ENCODE data around the gene SUN2. TPM values are rescaled to one million over a fixed set of nuclear protein-coding genes. Genes with fewer than 3 reads are reported as not detected.

The SUN2 gene
- total and polyA plus RNA-seq, 2 of the 4 experiments (the other 2 are of a cell fraction), result 27.8 to 50.0 TPM

- POLR2A ChIA-PET (ENCODE audit: unreplicated experiment), result no interaction called here
- H3K14ac ChIP-seq (replicated peaks; ENCODE audit: low read depth, low read length), result no peak overlapping the region
- BruUV-seq (replicated peaks), result no TSS peak
- dilution Hi-C loops (cut with HindIII; ENCODE audit: low sequenced_read_pairs, unreplicated experiment) (no loop called here), intact Hi-C loops (cut with micrococcal nuclease) (no loop called here), in situ Hi-C loops (cut with MboI; ENCODE audit: low sequenced_read_pairs) (no loop called here)
- no peak overlapping the region for H3K4me2 ChIP-seq (ENCODE audit: low read depth, low read length)
- TF ChIP-seq USF2 (IDR thresholded peaks at IDR 0.05; ENCODE audit: low read depth, low read length), result no peak
- TF ChIP-seq CTCF (conservative IDR thresholded peaks at IDR 0.05; ENCODE audit: low read depth, low read length), result no peak
- TF ChIP-seq POLR2A (IDR thresholded peaks at IDR 0.05; ENCODE audit: low read depth, low read length), result no peak
- TF ChIP-seq BHLHE40 (IDR thresholded peaks at IDR 0.05; ENCODE audit: low read depth, low read length), result no peak
- TF ChIP-seq CEBPB (IDR thresholded peaks at IDR 0.05; ENCODE audit: low read depth, low read length), result no peak
- no peak for TF ChIP-seq MAFK (IDR thresholded peaks at IDR 0.05; ENCODE audit: low read depth, low read length)
- TF ChIP-seq MAZ (IDR thresholded peaks at IDR 0.05; ENCODE audit: borderline replicate concordance, low read depth, low read length), result no peak
- no peak for TF ChIP-seq MXI1 (IDR thresholded peaks at IDR 0.05; ENCODE audit: borderline replicate concordance, low read depth, low read length)
- TF ChIP-seq FOS (IDR thresholded peaks at IDR 0.05; ENCODE audit: low read depth, low read length), result no peak
- no peak for TF ChIP-seq ELK1 (IDR thresholded peaks at IDR 0.05; ENCODE audit: borderline replicate concordance, low read depth, low read length)
- TF ChIP-seq RCOR1 (IDR thresholded peaks at IDR 0.05; ENCODE audit: insufficient replicate concordance, low read length), result no peak
- TF ChIP-seq NFE2L2 (IDR thresholded peaks at IDR 0.05; ENCODE audit: low read depth, low read length), result no peak
- TF ChIP-seq RFX5 (IDR thresholded peaks at IDR 0.05; ENCODE audit: low read depth, low read length), result no peak
- no peak for TF ChIP-seq SMC3 (IDR thresholded peaks at IDR 0.05; ENCODE audit: low read depth, low read length)
- 100% methylated on average over 1 of the region's 7 CpGs; no CpG with 5 or more reads in 1 of the 2 experiments for WGBS, 2 experiments (ENCODE audit: extremely low coverage in 2 of 2, insufficient read length in 1 of 2)
- H3K23ac ChIP-seq (ENCODE audit: low read depth, low read length), result no peak overlapping the region
- H3K56ac ChIP-seq (ENCODE audit: extremely low read depth, insufficient read depth, low read length), result no peak overlapping the region
- peaks cover 26 to 70% of the 10 kb centered on the region in 2 experiments for H3K79me1 ChIP-seq (ENCODE audit: low read depth in 1 of 2, low read length in 2 of 2)
- peaks cover 2% of the 10 kb centered on the region for H3K4me1 ChIP-seq (ENCODE audit: control insufficient read depth, insufficient read depth, low read length)
- ATAC-seq (ENCODE audit: low read depth) (no peak), DNase-seq (no peak)
- H2BK15ac ChIP-seq (ENCODE audit: low read depth, low read length), result no peak overlapping the region
- no peak overlapping the region for H2AK5ac ChIP-seq (ENCODE audit: low read depth, low read length)
- H4K91ac ChIP-seq (ENCODE audit: insufficient read depth, low read depth, low read length), result no peak overlapping the region
- H3K4me3 ChIP-seq (ENCODE audit: insufficient read depth, low read depth, low read length), result no peak overlapping the region
- H2AFZ ChIP-seq (replicated peaks; ENCODE audit: low read length, poor library complexity), result no peak overlapping the region
- H4K5ac ChIP-seq (ENCODE audit: low read depth, low read length), result no peak overlapping the region
- no peak overlapping the region for H4K8ac ChIP-seq (ENCODE audit: low read depth in 2 of 2, low read length in 2 of 2)
- peaks cover 13% of the 10 kb centered on the region; the same call in 1 of the 2 replicates for H3K9me1 ChIP-seq (ENCODE audit: insufficient read depth, low read length)
- H3K4ac ChIP-seq (ENCODE audit: low read depth, low read length), result no peak overlapping the region
- CTCF ChIA-PET, result no interaction called here
- H3K9ac ChIP-seq (ENCODE audit: low read depth, low read length), result no peak overlapping the region
- no peaks in the 10 kb centered on the region for H3K9me3 ChIP-seq (ENCODE audit: control insufficient read depth, insufficient read depth, low read length)
- H2BK120ac ChIP-seq (ENCODE audit: low read depth, low read length), result no peak overlapping the region
- H3K36me3 ChIP-seq (ENCODE audit: control insufficient read depth, insufficient read depth, low read length), result peaks cover 50% of the 10 kb centered on the region
- no peaks in the 10 kb centered on the region for H3K27me3 ChIP-seq (ENCODE audit: control insufficient read depth, insufficient read depth, low read length)
- H3K18ac ChIP-seq (ENCODE audit: low read depth, low read length), result no peak overlapping the region
- no peak overlapping the region for H2BK20ac ChIP-seq (ENCODE audit: low read depth, low read length)
- H2BK5ac ChIP-seq (ENCODE audit: low read depth, low read length, poor library complexity, severe bottlenecking), result no peak overlapping the region
- peaks cover 18% of the 10 kb centered on the region for H4K20me1 ChIP-seq (ENCODE audit: insufficient read depth, low read length)
- H2AK9ac ChIP-seq (replicated peaks; ENCODE audit: low read depth, low read length, poor library complexity), result no peak overlapping the region
- no peak overlapping the region for H3K27ac ChIP-seq (ENCODE audit: insufficient read depth, low read length)
Observed at GRCh38 chr22:38721551-38721950, 34.2 kb downstream of the SUN2 start.
